ENCODE data around the gene MMP11.

MMP11 gene

GRCh38 chr22:23803001-23803819 is 30.6 kb downstream of the MMP11 start:
- no peak for DNase-seq

- no peak for DNase-seq
Observed at GRCh38 chr22:23804781-23805291, 32.2 kb downstream of the MMP11 start.

- no peak for DNase-seq
Observed at GRCh38 chr22:23806837-23807236, 34.2 kb downstream of the MMP11 start.

GRCh38 chr22:23812378-23812777 is 39.7 kb downstream of the MMP11 start:
- no peak for DNase-seq

- no peak for DNase-seq
Observed at GRCh38 chr22:23815541-23816155, 43.0 kb downstream of the MMP11 start.

GRCh38 chr22:23816156-23816976 is 43.7 kb downstream of the MMP11 start:
- no peak for DNase-seq

GRCh38 chr22:23817146-23817545 is 44.5 kb downstream of the MMP11 start:
- no peak for DNase-seq

GRCh38 chr22:23818541-23818940 is 45.9 kb downstream of the MMP11 start:
- DNase-seq, result no peak

GRCh38 chr22:23820748-23821211 is 48.1 kb downstream of the MMP11 start:
- no peak for DNase-seq

- DNase-seq, result no peak
Observed at GRCh38 chr22:23822101-23822671, 49.5 kb downstream of the MMP11 start.

- no peak for DNase-seq
Observed at GRCh38 chr22:23823331-23823791, 50.7 kb downstream of the MMP11 start.

- DNase-seq, result no peak
Observed at GRCh38 chr22:23824476-23825245, 52.0 kb downstream of the MMP11 start.

- no peak for DNase-seq
Observed at GRCh38 chr22:23825246-23825905, 52.7 kb downstream of the MMP11 start.

GRCh38 chr22:23826510-23827350 is 54.1 kb downstream of the MMP11 start:
- DNase-seq, result no peak

- DNase-seq, result no peak
Observed at GRCh38 chr22:23827351-23827995, 54.8 kb downstream of the MMP11 start.

GRCh38 chr22:23828800-23829680 is 56.4 kb downstream of the MMP11 start:
- DNase-seq, result no peak

- no peak for DNase-seq
Observed at GRCh38 chr22:23829845-23830372, 57.3 kb downstream of the MMP11 start.

- DNase-seq, result no peak
Observed at GRCh38 chr22:23831261-23831660, 58.6 kb downstream of the MMP11 start.

- DNase-seq, result no peak
Observed at GRCh38 chr22:23831781-23832180, 59.1 kb downstream of the MMP11 start.

Measured in SIG-M5 (cell line).